Measurements from ENCODE around the gene FGFR3.

GRCh38 chr4:1761130-1761689 lies 31.9 kb upstream of the FGFR3 start:
- TF ChIP-seq POLR2A (IDR thresholded peaks at IDR 0.05) (no peak), CTCF (IDR thresholded peaks at IDR 0.05) (no peak), EP300 (IDR thresholded peaks at IDR 0.05; ENCODE audit: low read depth) (no peak), POLR2AphosphoS5 (IDR thresholded peaks at IDR 0.05) (no peak)
